Left ventricle myocardium inferior (tissue), 1 donor: Measurements from ENCODE around the gene TMEM235. TPM values are rescaled to one million over a fixed set of nuclear protein-coding genes. Genes with fewer than 3 reads are reported as not detected.
A peak's percentile ranks its signal among the peaks of the same experiment; 100 is the strongest.

Source experiments
- DNase-seq: peaks from one replicate; pipeline ENCODE4 v3.0.0-alpha.2; 2020
- H3K27ac ChIP-seq: fragments of 200-600 bp; replicated peaks from 2 replicates; pipeline ENCODE4 v1.8.0; 2021
- H3K27me3 ChIP-seq: fragments of 200-600 bp; 2 replicates; pipeline ENCODE4 v1.8.0; 2021; ENCODE audit warnings: low read depth
- H3K36me3 ChIP-seq: fragments of 200-600 bp; 2 replicates; pipeline ENCODE4 v1.8.0; 2021
- H3K4me1 ChIP-seq: fragments of 200-600 bp; 2 replicates; pipeline ENCODE4 v1.8.0; 2021
- H3K4me3 ChIP-seq: fragments of 200-600 bp; 2 replicates; pipeline ENCODE4 v1.8.0; 2021; ENCODE audit warnings: mild to moderate bottlenecking, moderate library complexity
- H3K9me3 ChIP-seq: fragments of 200-600 bp; replicated peaks from 2 replicates; pipeline ENCODE4 v1.8.0; 2021
- CTCF ChIP-seq: fragments of 200-600 bp; IDR thresholded peaks from 2 replicates; pipeline ENCODE4 v1.8.0; 2021; ENCODE audit warnings: antibody characterized with exemption, mild to moderate bottlenecking, borderline replicate concordance
- intact Hi-C: fragments of 100-400 bp; cut with micrococcal nuclease; formaldehyde crosslinking; loops from one replicate; pipeline ENCODE4 v1.11.0; 2022
- total RNA-seq: library from RNA; stranded (reverse); fragmentation: NEBNext Ultra II Directional; extraction: Animal tissue kit (Norgen Biotek cat#: 25700); gene quantifications from one replicate; pipeline ENCODE4 v1.2.1, GENCODE V29; 2021
- donor health status: DM: no; HTN: yes; CAD: no; lungs with severe emphysema.

TMEM235 gene
- total RNA-seq, 1 donor from 2014 or later, result not detected

- no peak overlapping the region for H3K27ac ChIP-seq
- H3K36me3 ChIP-seq, result no peaks in the 10 kb centered on the region
- intact Hi-C loops, result no loop called here
- no peak for DNase-seq
- no peak for TF ChIP-seq CTCF
- peaks cover 10% of the 10 kb centered on the region for H3K4me1 ChIP-seq
- H3K4me3 ChIP-seq, result no peak overlapping the region
- no peaks in the 10 kb centered on the region for H3K27me3 ChIP-seq
- H3K9me3 ChIP-seq, result no peaks in the 10 kb centered on the region
Observed at GRCh38 chr17:78210111-78210510, 21.3 kb upstream of the TMEM235 start.

- Histone ChIP-seq H3K27ac (no peak overlapping the region), H3K9me3 (no peaks in the 10 kb centered on the region), H3K4me3 (no peak overlapping the region), H3K27me3 (no peaks in the 10 kb centered on the region), H3K4me1 (peaks cover 10% of the 10 kb centered on the region), H3K36me3 (no peaks in the 10 kb centered on the region)
- DNase-seq, result no peak
- intact Hi-C loops, result no loop called here
- TF ChIP-seq CTCF, result no peak
Observed at GRCh38 chr17:78211032-78211431, 20.4 kb upstream of the TMEM235 start.

- H3K27ac ChIP-seq, result no peak within 1 kb of the TSS
- peak; percentile 91 for DNase-seq
- intact Hi-C loops, result no loop called here
Observed at GRCh38 chr17:78214016-78214705, 17.3 kb upstream of the TMEM235 start, which contains the start of gene BIRC5. TSS of gene BIRC5 (plus strand) at chr17:78214253. CDS start at chr17:78214317, 64 bp downstream.

GRCh38 chr17:78214706-78215061, 16.7 kb upstream of the TMEM235 start:
- Histone ChIP-seq H3K27ac (no peak overlapping the region), H3K27me3 (no peaks in the 10 kb centered on the region), H3K4me1 (peaks cover 10% of the 10 kb centered on the region), H3K4me3 (peak overlapping the region; percentile 67), H3K9me3 (no peaks in the 10 kb centered on the region), H3K36me3 (no peaks in the 10 kb centered on the region)
- DNase-seq, result no peak
- intact Hi-C loops, result no loop called here
- TF ChIP-seq CTCF, result no peak

More at GRCh38 chr17:78214016-78214705, 17.3 kb upstream of the TMEM235 start, which contains the start of gene BIRC5:
- no peak for TF ChIP-seq CTCF
- no peaks in the 10 kb centered on the region for H3K36me3 ChIP-seq
- no peaks in the 10 kb centered on the region for H3K27me3 ChIP-seq
- H3K9me3 ChIP-seq, result no peaks in the 10 kb centered on the region
- H3K4me3 ChIP-seq, result peak within 1 kb of the TSS; percentile 67
- H3K4me1 ChIP-seq, result peaks cover 10% of the 10 kb centered on the region

- no peaks in the 10 kb centered on the region for H3K36me3 ChIP-seq
- H3K4me3 ChIP-seq, result no peak overlapping the region
- peaks cover 9% of the 10 kb centered on the region for H3K4me1 ChIP-seq
- no peak for TF ChIP-seq CTCF
- no peak for DNase-seq
- no peaks in the 10 kb centered on the region for H3K9me3 ChIP-seq
- intact Hi-C loops, result no loop called here
- H3K27ac ChIP-seq, result no peak overlapping the region
- no peaks in the 10 kb centered on the region for H3K27me3 ChIP-seq
Observed at GRCh38 chr17:78219396-78220150, 11.9 kb upstream of the TMEM235 start.
